GM21381 (cell line): ENCODE results near the gene EML5.

Source experiments
- ATAC-seq: cut with Tn5 transposase; IDR thresholded peaks from one replicate; pipeline ENCODE4 v1.9.1; 2021; ENCODE audit warnings: mild to moderate bottlenecking, moderate library complexity; ENCODE audit not compliant: unreplicated experiment

Gene EML5

GRCh38 chr14:88565427-88565826 lies 227.3 kb downstream of the EML5 start:
- ATAC-seq, result no peak

GRCh38 chr14:88563845-88564244 lies 228.9 kb downstream of the EML5 start:
- ATAC-seq, result no peak

GRCh38 chr14:88562831-88563686 lies 229.7 kb downstream of the EML5 start, which contains the start of gene ZC3H14:
TSS of gene ZC3H14 (plus strand) at chr14:88563037. CDS start at chr14:88563134, 97 bp downstream.
- peak; percentile 91 for ATAC-seq

GRCh38 chr14:88562532-88562830 lies 230.3 kb downstream of the EML5 start:
- ATAC-seq, result no peak
